GM12891 (cell line): Measurements from ENCODE around the gene SLC9A9.

Experiments
- PAX5 ChIP-seq: IDR thresholded peaks from 2 replicates; pipeline ENCODE4 v1.6.1; 2011; ENCODE audit warnings: low read length, moderate library complexity, mild to moderate bottlenecking; ENCODE audit not compliant: insufficient read depth, severe bottlenecking
- POLR2A ChIP-seq: IDR thresholded peaks from 2 replicates; pipeline ENCODE4 v1.6.1; 2011; ENCODE audit warnings: low read depth, low read length, control low read depth
- POLR2AphosphoS5 ChIP-seq: IDR thresholded peaks from 2 replicates; pipeline ENCODE4 v1.6.1; 2011; ENCODE audit warnings: low read depth, low read length, control low read depth
- POU2F2 ChIP-seq: IDR thresholded peaks from 2 replicates; pipeline ENCODE4 v1.6.1; 2011; ENCODE audit warnings: low read depth, mild to moderate bottlenecking, control low read depth, low read length, moderate library complexity
- SPI1 ChIP-seq: IDR thresholded peaks from 2 replicates; pipeline ENCODE4 v1.6.1; 2011; ENCODE audit warnings: low read depth, low read length, control low read depth
- TAF1 ChIP-seq: IDR thresholded peaks from 2 replicates; pipeline ENCODE4 v1.6.1; 2011; ENCODE audit warnings: low read depth, low read length, control low read depth

DNA sequence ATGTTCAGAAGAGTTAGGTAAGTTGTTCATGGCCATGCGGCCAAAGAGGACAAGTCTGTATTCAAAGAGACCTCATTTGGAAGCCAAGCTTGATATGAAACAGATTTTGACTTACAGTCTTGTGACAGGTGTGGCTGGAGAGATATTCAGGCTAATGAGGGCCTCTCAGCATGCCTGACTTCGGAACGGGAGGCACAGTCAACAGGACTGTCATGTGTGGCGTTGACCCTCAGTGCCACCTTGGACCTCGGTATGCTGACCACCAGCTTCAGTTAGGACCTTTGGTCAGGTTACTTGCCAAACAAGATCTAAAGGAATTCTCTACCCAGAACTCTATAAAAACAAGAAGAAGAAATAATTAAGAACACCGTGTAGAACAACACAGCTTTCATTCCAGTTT is 604.6 kb downstream of the SLC9A9 start:
- no peak for TF ChIP-seq POLR2A
- TF ChIP-seq POLR2AphosphoS5, result no peak
- TF ChIP-seq POU2F2, result no peak
- TF ChIP-seq TAF1, result no peak
- TF ChIP-seq SPI1, result no peak
- no peak for TF ChIP-seq PAX5
